Thoracic aorta (tissue), 2 donors: ENCODE measurements around the gene CEP89. TPM values are rescaled to one million over a fixed set of nuclear protein-coding genes. Genes with fewer than 3 reads are reported as not detected.

ENCODE experiments used
- ATAC-seq: fragments of 150-250 bp; one replicate; pipeline ENCODE4 v1.8.0; 2017; ENCODE audit warnings: low read depth; ENCODE audit not compliant: insufficient number of reproducible peaks, low FRiP score
- DNase-seq: peaks from one replicate; pipeline ENCODE4 v3.0.0-alpha.2; 2020; ENCODE audit warnings: low spot score
- H3K27ac ChIP-seq, 2 donors: fragments of 200-600 bp; sonication (generic); 1 replicate in 1 of 2; 2 replicates in 1 of 2; pipeline ENCODE4 v1.5.1; 2016; ENCODE audit warnings: mild to moderate bottlenecking in 2 of 2, moderate library complexity in 2 of 2
- H3K27me3 ChIP-seq: fragments of 200-600 bp; sonication (generic); replicated peaks from 2 replicates; pipeline ENCODE4 v1.6.0; 2016; ENCODE audit warnings: mild to moderate bottlenecking; ENCODE audit not compliant: insufficient read depth
- H3K36me3 ChIP-seq: fragments of 200-600 bp; sonication (generic); one replicate; pipeline ENCODE4 v1.5.1; 2016
- H3K4me1 ChIP-seq, 2 donors: fragments of 200-600 bp; sonication (generic); 1 replicate in 1 of 2; 2 replicates in 1 of 2; pipeline versions ENCODE4 v1.5.1 to v1.6.0; 2016; ENCODE audit warnings: low read depth in 2 of 2, mild to moderate bottlenecking in 1 of 2; ENCODE audit not compliant: control insufficient read depth in 1 of 2
- H3K4me3 ChIP-seq: fragments of 200-600 bp; sonication (generic); 2 replicates; pipeline ENCODE4 v1.5.1; 2016; ENCODE audit warnings: mild to moderate bottlenecking
- H3K9me3 ChIP-seq: fragments of 200-600 bp; sonication (generic); 2 replicates; pipeline ENCODE4 v1.5.1; 2016
- CTCF ChIP-seq: fragments of 200-600 bp; sonication (generic); IDR thresholded peaks from one replicate; pipeline ENCODE4 v1.5.1; 2019; ENCODE audit warnings: antibody characterized with exemption
- total RNA-seq, 2 donors: library from RNA; depleted of rRNA; stranded (reverse); fragments of >200 nt; gene quantifications; one replicate each; pipeline versions ENCODE4 v1.1.0 to v1.2.3, GENCODE V29; 2016

The CEP89 gene
- total RNA-seq, 2 donors from 2014 or later = 20.5 to 26.1 TPM

- DNase-seq (no peak), ATAC-seq (no peak)
- H3K36me3 ChIP-seq = peaks cover 23% of the 10 kb centered on the region
- H3K27ac ChIP-seq = no peak overlapping the region
- H3K9me3 ChIP-seq = no peaks in the 10 kb centered on the region
- no peaks in the 10 kb centered on the region for H3K27me3 ChIP-seq
- TF ChIP-seq CTCF = no peak
- no peaks in the 10 kb centered on the region for H3K4me1 ChIP-seq
- H3K4me3 ChIP-seq = no peak overlapping the region
Measured at GRCh38 chr19:32881766-32882165, 90.0 kb downstream of the CEP89 start.

- no peak for ATAC-seq
- H3K4me3 ChIP-seq = no peak overlapping the region
- no peak for TF ChIP-seq CTCF
- H3K4me1 ChIP-seq = no peaks in the 10 kb centered on the region
- DNase-seq = no peak
- no peaks in the 10 kb centered on the region for H3K27me3 ChIP-seq
- no peak overlapping the region for H3K27ac ChIP-seq
- H3K36me3 ChIP-seq = peaks cover 19% of the 10 kb centered on the region
- no peaks in the 10 kb centered on the region for H3K9me3 ChIP-seq
Measured at GRCh38 chr19:32880622-32881021, 91.1 kb downstream of the CEP89 start.

- DNase-seq (no peak), ATAC-seq (no peak)
- Histone ChIP-seq H3K27me3 (no peaks in the 10 kb centered on the region), H3K9me3 (no peaks in the 10 kb centered on the region), H3K36me3 (peaks cover 17% of the 10 kb centered on the region), H3K4me3 (no peak overlapping the region), H3K27ac (no peak overlapping the region), H3K4me1 (no peaks in the 10 kb centered on the region)
- no peak for TF ChIP-seq CTCF
Measured at GRCh38 chr19:32879741-32880140, 92.0 kb downstream of the CEP89 start.

GRCh38 chr19:32878988-32879387 is 92.8 kb downstream of the CEP89 start:
- Histone ChIP-seq H3K4me3 (no peak overlapping the region), H3K4me1 (no peaks in the 10 kb centered on the region), H3K27ac (no peak overlapping the region), H3K27me3 (no peaks in the 10 kb centered on the region), H3K9me3 (no peaks in the 10 kb centered on the region), H3K36me3 (peaks cover 17% of the 10 kb centered on the region)
- no peak for DNase-seq
- TF ChIP-seq CTCF = no peak
- ATAC-seq = no peak

- Histone ChIP-seq H3K27me3 (no peaks in the 10 kb centered on the region), H3K9me3 (no peaks in the 10 kb centered on the region), H3K36me3 (peaks cover 17% of the 10 kb centered on the region), H3K4me1 (no peaks in the 10 kb centered on the region), H3K27ac (no peak overlapping the region), H3K4me3 (no peak overlapping the region)
- TF ChIP-seq CTCF = no peak
- no peak for ATAC-seq
- no peak for DNase-seq
Measured at GRCh38 chr19:32877977-32878745, 93.6 kb downstream of the CEP89 start.
